NCI-H2107 (cell line): ENCODE data around the gene PTTG1.

ENCODE experiments used
- DNase-seq: peaks from one replicate; lab custom pipeline; 2025; lab: John Stamatoyannopoulos, UW

The PTTG1 gene

GRCh38 chr5:160453751-160454150 is 32.1 kb downstream of the PTTG1 start:
- no peak for DNase-seq

DNA sequence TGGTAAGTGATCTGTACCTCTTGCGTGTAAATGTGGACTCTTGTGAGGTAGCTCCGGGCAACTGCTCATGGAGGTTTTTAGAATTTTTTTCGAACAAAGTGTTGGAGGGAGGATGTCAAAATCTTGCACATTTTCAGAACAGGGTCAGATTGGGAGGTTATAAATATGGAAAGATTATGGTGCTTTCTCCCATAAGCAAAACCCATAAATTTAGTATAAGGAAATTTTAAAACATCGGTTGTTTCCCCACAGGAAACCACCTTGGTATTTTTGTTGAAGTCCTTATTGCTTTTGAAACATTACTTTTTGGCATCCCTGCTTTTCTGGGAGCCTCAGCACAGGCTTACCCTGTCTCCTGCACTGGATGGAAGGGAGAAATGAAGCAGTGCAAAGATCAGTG is 33.9 kb downstream of the PTTG1 start:
- no peak for DNase-seq

DNA sequence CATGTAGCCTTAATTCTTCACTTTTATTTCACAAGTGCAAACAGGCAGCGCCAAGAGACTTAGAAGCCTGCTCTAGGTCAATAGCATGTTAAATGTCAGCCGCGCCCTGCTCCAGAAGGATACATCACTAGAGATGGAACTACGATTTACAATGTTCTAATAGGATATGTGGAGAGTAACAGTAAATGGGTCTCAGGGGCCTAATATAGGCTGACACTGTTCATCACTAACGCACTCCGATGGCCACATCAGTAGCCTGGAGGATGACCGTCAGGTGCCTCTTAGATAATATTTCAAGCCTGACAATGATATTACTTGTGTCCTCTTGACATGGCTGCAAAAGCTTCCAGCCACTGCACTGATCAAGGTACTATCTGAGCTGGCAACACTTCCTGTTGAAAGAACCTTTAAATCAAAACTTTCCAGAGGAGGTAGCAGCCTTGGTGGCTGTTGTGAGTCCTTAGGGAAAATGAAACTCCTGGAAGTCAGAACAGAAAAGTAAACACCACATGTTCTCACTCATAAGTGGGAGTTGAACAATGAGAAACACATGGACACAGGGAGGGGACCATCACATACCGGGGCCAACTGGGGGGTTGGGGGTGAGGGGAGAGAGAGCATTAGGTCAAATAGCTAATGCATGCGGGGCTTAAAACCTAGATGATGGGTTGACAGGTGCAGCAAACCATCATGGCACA is 35.0 kb downstream of the PTTG1 start:
- no peak for DNase-seq

DNA sequence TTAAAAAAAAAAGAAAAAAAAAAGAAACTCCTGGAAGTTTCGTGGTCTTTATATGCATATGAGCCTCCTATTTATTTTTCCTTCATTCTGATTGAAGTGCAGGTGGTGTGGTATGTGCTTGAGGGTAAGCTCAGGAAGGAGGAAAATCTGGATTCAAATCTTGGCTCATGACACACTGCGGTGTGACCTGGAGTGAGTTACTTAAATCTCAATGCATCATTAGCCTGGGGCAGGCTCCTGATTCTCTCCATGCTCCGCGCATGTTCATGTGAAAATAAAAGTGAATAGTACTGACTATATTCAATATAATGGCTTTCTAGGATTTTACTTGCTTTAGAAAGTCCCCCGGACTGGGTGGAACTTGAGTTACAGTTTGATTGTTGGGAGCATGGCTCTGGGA is 35.6 kb downstream of the PTTG1 start:
- DNase-seq: no peak

DNA sequence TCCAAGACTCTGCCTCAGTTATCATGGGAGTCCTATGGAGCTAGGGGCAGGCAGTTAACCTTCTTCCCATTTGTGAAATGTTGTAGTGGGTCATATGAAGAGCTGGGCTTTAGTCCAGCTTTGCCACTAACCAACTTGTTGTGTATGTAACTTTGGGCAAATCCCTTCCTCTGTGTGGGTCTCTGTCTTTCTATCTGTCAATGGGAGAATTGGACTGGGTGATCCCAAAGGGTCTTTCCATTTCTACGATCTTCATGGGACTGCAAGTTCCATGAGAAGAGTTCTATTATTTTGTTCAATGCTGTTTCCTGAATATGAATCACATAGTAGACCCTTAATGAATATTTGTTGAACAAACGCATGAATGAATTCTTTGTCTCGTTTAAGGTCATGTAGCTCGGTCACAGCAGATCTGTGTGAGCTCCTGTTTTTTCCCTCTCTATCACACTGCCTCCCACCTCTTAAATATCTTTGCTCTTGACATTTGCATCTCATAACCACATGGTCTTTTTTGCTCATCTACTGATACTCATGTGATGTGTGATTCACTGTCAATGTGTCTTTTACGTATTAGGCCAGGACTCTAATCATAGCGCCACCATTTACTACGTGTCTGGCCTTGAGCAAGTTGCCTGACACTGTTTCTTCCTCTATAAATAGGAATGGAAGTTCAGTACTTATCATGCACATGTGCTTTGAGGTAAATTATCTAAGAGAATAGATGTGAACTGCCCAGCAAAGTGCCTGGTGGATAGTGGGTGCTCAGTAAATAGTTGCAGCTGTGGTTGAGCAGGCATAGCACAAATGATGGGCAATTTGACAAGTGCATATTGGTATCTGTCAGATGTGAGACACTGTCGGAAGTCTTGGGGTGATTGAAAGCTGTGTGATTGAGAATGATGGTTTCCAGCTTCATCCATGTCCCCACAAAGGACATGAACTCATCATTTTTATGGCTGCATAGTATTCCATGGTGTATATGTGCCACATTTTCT is 37.4 kb downstream of the PTTG1 start:
- no peak for DNase-seq

DNA sequence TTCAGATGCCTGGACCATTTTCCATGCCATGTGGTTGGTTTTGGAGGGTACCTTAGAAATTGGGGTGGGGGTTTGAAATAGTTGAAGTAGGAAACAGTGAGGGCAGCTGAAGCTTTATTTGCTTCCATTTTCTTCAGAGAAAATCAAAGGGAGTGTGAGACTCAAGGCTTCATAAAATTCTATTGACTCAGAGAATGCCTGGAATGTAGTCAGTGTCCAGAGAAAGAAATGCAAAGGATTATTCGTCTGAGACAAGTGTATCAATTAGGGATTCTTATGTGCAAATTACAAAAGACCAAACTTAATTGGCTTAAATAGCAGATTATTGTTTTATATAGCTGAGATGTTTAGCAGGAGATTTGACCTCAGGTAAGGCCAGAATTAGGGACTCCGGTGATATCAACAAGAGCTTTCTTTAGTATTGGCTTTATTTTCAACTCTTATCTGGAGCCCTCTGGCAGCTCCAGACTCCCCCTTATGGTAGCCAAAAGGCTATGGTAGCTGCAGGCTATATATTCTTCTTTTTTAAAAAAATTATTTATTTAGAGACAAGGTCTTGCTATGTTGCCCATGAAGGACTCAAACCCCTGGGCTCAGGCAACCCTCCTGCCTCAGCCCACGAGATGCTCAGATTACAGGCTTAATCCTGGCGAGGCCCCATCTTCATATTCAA is 38.9 kb downstream of the PTTG1 start:
- no peak for DNase-seq

DNA sequence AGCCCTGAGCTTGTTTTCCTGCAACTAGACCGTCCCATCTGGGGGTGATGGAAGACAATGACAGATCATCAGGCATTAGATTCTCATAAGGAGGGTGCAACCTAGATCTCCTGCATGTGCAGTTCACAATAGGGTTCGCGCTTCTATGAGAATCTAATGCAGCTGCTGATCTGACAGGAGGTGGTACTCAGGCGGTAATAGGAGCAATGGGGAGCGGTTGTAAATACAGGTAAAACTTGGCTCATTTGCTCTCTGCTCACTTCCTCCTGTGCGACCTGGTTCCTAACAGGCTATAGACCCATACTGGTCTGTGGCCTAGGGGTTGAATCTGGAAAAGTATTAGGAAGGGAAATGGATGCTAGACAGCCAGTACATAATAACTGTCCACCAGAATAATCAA is 39.7 kb downstream of the PTTG1 start:
- no peak for DNase-seq

- no peak for DNase-seq
Measured at GRCh38 chr5:160462167-160462566, 40.5 kb downstream of the PTTG1 start.

DNA sequence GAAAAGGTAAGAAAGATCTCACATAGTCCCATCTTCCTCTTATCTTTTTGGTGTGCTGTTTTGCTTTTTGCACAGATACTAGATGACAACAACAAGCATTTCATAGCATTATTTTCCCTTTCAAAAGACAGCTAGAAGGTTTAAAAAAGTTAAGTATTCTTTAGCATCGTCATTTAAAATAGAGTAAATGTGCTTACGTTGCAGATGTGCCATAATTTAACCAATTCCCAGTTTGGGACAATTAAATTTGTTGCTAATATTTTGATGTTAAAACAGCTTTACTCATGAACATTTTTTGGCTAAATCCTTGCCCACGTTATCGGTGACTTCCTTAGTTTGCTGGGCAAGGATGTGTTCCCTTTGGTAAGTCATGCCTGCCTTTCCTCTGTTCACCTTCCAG is 41.6 kb downstream of the PTTG1 start:
- no peak for DNase-seq

GRCh38 chr5:160463740-160464465 is 42.2 kb downstream of the PTTG1 start:
- no peak for DNase-seq

DNA sequence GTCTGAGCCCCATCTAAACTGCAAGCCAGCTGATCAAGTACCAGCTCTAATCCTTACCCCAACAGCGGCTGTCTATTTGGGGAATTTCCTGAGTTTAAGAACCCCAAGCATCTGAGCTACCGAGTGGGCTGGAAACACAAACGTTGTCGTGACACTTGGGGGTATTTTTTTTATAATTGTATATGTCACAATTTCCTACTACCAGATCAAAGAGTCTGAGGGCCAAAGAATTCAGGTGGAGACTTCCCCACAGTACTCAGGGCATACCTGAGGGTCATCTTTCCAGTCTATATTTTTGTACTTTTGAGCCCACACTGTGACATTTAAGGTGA is 42.8 kb downstream of the PTTG1 start:
- DNase-seq: no peak

DNA sequence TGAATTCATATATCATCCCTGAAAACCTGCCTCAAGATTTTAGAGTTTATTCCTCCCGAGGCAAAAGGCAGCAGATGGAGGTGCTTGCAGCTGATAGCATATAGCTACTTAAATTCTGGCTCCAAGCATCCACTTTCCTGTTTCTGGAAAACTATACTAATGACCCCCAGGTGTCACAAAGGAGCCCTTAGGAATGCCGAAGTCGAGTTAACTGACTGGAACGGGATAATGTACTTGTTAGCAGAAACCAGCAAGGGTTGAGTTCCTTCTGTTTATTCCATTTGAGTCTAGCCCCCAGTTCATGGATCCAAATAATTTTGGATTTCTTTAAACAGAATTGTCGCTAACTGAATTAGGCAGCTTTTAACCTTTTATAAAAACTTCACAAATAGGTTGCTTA is 44.5 kb downstream of the PTTG1 start:
- no peak for DNase-seq

DNA sequence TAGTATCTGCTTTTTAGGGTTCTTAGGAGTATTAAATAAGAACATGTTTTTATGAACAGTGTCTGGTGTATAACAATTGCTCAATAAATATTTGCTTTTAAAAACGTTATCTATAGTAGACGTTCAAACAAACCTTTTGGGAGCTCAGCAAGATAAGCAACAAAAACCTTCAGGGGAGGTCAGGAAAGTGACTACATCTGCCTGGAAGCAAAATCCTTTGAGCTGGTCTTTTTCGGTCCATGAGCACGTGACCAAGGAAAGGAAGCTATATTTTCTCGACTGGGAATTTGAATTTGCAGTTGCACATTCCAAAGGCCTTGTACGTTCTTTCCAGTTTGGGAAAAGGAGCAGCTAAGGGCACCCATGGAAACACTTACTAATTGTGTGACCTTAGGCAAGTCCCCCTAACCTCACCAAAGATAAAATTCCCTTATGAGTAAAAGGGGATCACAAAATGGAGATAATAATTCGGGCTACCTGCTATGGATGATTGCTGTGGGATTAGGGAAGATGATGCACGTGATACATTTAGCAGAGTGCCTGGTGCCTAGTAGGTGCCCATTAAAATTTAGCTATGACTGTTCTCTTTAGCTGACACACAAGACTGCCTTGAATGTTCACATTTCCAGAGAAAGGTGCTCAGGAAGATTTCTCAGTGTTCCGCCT is 45.4 kb downstream of the PTTG1 start:
- DNase-seq: no peak

DNA sequence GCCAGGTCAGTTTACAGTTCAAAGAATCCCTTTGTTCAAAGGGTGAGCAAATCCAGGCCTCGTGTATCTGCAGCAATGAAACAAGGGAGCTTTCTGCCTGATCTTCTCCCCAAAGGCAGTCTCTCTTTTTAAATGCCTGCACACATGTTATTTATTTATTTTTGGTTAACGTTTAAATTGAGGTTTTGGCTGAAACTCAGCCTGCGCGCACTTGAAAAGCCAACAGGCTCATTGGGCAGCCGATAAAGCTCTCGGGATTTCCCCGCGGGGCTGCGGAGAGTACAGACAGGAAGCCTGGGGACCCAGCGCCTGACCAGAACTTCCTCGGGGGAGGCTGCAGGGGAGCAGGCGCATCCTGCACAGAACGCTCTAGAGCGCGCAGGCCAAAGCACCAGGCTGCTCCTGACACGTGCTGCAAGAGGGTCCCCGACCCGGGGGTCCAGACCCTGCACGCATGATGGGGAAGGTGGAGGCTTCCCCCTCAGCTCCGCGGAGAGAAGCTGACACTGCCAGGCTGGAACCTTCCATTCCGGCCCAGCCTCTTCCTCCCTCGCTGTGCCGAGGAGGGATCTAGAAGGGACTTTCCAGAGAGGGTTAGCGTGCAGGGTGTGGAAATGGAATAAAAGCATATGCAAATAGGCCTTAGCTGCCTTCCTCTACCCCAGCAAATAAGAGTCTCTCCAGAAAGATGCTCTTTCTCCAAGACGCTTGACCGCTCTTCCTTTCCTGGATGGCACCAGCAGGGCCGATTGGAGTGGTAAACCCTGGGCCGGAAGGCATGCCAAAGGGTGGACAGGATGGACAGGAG is 46.1 kb downstream of the PTTG1 start:
- DNase-seq: no peak

DNA sequence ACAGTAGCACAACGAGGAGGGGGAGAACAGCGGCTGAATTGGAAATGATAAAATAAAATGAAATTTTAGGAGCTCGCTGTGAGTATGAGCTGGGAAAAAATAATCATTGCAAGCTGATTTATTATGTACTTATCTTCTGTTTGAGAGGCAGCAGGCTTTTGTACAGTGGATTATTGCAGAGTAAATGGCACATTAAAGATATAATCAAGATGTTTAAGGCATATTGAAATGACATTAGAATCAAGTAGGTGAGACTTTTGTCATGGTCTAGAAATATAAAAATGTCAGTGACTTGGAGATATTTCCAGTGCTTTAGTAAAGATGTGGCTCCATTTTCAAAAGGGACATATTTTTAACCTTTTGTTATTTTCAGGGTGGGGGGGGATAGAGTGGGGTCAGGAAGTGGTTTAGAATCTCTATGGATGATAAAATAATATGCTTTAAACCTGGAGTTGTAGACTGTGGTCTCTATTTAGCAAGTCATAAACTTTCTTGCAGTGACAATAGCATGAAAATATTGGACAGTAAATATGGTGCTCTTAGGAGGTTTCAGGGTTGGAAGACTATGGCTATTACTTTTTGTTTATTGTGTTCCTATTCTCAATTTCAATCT is 46.8 kb downstream of the PTTG1 start:
- no peak for DNase-seq

DNA sequence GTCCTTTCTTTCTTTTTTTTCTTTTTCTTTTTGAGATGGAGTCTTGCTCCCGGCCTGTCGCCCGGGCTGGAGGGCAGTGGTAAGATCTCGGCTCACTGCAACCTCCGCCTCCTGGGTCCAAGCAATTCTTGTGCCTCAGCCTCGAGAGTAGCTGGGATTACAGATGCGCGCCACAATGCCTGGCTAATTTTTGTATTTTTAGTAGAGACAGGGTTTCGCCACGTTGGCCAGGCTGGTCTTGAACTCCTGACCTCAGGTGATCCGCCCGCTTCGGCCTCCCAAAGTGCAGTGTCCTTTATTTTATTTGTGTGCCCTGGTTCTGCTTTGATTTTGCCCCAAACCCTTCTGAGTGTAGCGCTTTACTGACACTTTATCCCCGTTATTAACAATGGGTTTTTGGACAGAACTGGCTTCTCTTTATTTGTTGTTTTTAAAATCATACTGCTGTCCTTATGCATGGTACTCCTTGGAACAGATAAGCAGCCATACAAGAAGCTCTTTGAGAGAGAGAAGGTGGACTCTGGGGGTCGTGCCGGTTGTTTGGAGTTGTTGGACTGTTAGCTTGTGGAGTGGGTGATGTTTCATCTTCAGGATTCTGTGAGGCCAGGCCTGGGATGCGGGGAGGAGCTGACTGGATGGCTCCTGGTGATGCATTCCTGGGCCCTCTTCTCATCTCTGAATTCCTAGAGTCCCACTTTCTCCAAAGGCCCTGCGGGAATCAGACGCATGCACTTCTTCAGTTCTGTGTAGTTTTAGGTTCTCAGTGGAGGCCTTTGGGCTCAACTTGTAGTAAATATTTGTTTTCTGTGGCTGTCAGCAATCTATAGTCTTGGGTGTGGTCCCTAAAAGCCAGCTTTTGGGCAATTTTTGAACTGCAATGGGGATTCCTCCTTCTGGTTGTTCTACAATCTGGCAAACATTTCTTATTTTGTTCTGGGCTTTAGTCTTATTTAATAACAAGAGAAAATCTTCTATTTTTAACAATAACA is 47.8 kb downstream of the PTTG1 start:
- DNase-seq: no peak

DNA sequence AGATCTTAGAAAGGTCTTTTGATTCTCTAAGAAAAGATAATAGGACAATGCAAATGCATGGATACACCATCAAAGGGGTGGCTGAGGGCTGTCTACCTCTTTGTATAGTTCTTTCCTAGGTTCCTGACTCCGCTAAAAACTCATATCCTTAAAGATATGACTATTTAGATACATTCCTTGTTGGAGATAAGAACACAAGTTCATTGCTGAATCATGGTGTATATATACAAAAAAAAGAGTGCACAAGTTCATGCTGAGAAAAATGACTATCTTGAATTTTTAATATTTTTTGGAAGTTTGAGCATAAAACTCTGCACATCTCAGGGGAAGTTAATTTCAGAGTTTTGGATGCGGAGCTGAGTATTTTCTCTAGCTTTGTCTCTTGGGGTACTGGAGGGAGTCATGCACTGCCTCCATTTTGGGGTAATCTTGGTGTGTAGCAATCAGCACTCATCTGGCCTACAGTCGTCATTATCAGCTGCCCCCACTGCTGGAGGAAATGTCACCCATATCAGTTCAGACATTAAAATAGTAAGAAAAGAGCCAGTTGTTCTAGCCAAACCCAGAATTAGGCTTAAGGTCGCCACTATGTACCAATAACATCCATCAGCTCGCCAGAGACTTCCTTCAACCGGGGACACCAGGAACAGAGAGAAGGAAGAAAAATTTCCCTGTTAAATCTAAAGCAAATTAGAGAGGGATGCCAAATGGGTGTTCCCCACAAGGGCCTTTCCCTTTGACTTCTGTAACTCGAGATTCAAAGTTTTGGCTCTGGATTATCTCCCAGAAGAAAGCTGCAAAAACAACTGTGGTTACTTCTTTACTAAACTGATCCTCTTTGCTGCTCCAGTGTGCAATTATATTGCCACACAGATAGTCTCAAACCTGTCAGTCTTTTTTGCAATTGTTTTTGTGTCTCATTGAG is 49.0 kb downstream of the PTTG1 start:
- no peak for DNase-seq

DNA sequence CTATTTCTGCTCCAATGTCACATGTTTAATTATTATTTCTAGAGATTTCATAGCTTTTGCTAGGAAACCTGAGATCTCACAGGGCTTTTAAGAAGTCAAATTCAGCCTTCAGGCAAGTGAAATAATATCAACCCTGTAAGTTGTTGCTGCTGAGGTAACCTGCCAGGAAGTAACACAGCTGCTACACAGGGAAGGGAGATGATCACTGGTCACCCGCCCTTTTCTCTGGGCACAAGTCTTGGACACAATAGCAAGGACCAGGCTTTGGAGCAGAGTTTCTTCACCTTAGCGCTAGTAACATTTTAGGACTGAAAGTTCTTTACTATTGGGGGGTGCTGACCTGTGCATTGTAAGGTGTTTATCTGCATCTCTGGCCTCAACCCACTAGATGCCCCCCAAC is 50.1 kb downstream of the PTTG1 start:
- DNase-seq: no peak
